ENCODE results near the gene TNS1.

The TNS1 gene

DNA sequence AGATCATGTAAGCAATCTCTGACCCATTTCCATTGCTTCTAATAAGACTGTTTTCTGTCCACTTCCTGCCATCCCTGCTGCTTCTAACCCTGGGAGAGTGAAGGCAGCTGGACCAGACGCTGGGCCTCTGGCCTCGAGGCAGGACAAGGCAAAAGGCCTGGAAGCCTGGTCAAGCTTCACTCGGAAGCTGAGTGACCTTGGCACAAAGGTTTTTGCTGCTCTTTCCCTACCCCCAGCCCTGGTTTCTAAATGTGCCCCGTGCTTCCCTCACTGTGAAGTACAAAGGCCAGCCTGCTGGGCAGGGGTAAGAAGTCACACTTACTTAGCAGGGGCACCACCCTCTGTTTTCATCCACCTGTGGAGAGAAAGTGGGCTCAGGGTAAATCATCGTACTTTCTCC is 195.0 kb downstream of the TNS1 start:
- POLR2A ChIA-PET, result no interaction called here
- CTCF ChIA-PET, result no interaction called here
- DNase-seq (ENCODE audit: extremely low spot score), result no peak
- TF ChIP-seq ARNT (IDR thresholded peaks at IDR 0.05) (no peak), FOXK2 (IDR thresholded peaks at IDR 0.05) (no peak), NFRKB (IDR thresholded peaks at IDR 0.05) (no peak), FOXA1 (IDR thresholded peaks at IDR 0.05) (no peak), BHLHE40 (IDR thresholded peaks at IDR 0.05; ENCODE audit: borderline replicate concordance) (no peak), TARDBP (IDR thresholded peaks at IDR 0.05) (no peak), ZNF384 (IDR thresholded peaks at IDR 0.05) (no peak), SUZ12 (IDR thresholded peaks at IDR 0.05) (no peak), HDGF (IDR thresholded peaks at IDR 0.05; ENCODE audit: borderline replicate concordance) (no peak)

DNA sequence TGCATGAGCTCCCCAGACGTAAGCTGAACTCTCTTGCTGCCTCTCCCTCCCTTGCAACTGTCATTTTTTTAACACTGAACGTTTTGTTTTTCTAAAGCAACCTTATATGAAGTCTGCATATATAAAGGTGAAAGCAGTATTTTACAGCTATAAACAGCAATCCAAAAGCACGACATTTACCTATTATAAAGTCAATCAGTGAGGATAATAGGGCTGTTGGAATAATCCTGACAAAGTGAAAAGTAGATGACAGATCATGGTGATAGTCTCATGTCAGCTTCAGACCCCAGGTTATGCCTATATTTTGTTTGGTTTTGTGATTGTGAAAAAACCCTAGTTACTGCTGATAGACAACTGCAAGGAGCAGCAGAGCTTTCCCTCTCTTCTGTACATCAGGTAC is 195.8 kb downstream of the TNS1 start:
- DNase-seq (ENCODE audit: extremely low spot score), result no peak
- ChIA-PET CTCF (no interaction called here), POLR2A (no interaction called here)
- TF ChIP-seq, protein P1, sequence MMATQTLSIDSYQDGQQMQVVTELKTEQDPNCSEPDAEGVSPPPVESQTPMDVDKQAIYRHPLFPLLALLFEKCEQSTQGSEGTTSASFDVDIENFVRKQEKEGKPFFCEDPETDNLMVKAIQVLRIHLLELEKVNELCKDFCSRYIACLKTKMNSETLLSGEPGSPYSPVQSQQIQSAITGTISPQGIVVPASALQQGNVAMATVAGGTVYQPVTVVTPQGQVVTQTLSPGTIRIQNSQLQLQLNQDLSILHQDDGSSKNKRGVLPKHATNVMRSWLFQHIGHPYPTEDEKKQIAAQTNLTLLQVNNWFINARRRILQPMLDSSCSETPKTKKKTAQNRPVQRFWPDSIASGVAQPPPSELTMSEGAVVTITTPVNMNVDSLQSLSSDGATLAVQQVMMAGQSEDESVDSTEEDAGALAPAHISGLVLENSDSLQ (IDR thresholded peaks at IDR 0.05), result no peak
- TF ChIP-seq ARNT (IDR thresholded peaks at IDR 0.05), result no peak
- no peak for TF ChIP-seq FOXK2 (IDR thresholded peaks at IDR 0.05)
- no peak for TF ChIP-seq ZNF384 (IDR thresholded peaks at IDR 0.05)
- TF ChIP-seq LEF1 (IDR thresholded peaks at IDR 0.05; ENCODE audit: borderline replicate concordance), result no peak
- no peak for TF ChIP-seq SUZ12 (IDR thresholded peaks at IDR 0.05)
- TF ChIP-seq FOXM1 (IDR thresholded peaks at IDR 0.05; ENCODE audit: borderline replicate concordance), result no peak
- no peak for TF ChIP-seq SP1 (IDR thresholded peaks at IDR 0.05)
- no peak for TF ChIP-seq L3MBTL2 (conservative IDR thresholded peaks at IDR 0.05)
- TF ChIP-seq CTBP1 (IDR thresholded peaks at IDR 0.05; ENCODE audit: borderline replicate concordance), result no peak
- TF ChIP-seq FOXA1 (IDR thresholded peaks at IDR 0.05), result no peak
- TF ChIP-seq TARDBP (IDR thresholded peaks at IDR 0.05), result no peak
- TF ChIP-seq NFRKB (IDR thresholded peaks at IDR 0.05), result no peak
- no peak for TF ChIP-seq HDGF (IDR thresholded peaks at IDR 0.05; ENCODE audit: borderline replicate concordance)
- no peak for TF ChIP-seq BHLHE40 (IDR thresholded peaks at IDR 0.05; ENCODE audit: borderline replicate concordance)
- no peak for TF ChIP-seq ELF4 (IDR thresholded peaks at IDR 0.05)

DNA sequence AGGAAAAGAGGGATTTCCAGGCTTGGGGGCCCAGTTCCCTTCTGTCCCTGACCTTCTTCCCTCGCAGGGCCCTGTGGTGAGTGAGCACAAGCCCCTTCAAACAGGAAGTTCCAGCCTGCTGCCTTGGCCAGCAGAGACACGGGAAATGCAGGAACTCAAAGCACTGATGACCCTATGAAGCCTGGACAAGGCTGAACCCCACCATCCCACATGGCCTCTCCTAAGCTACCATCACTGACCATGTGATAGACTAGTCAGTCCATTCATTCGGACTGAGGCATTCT is 196.4 kb downstream of the TNS1 start:
- ChIA-PET CTCF (no interaction called here), POLR2A (no interaction called here)
- no peak for DNase-seq (ENCODE audit: extremely low spot score)
- TF ChIP-seq ELF4 (IDR thresholded peaks at IDR 0.05) (no peak), ARNT (IDR thresholded peaks at IDR 0.05) (no peak), FOXM1 (IDR thresholded peaks at IDR 0.05; ENCODE audit: borderline replicate concordance) (no peak), SP1 (IDR thresholded peaks at IDR 0.05) (no peak), CTBP1 (IDR thresholded peaks at IDR 0.05; ENCODE audit: borderline replicate concordance) (no peak), SUZ12 (IDR thresholded peaks at IDR 0.05) (no peak)

DNA sequence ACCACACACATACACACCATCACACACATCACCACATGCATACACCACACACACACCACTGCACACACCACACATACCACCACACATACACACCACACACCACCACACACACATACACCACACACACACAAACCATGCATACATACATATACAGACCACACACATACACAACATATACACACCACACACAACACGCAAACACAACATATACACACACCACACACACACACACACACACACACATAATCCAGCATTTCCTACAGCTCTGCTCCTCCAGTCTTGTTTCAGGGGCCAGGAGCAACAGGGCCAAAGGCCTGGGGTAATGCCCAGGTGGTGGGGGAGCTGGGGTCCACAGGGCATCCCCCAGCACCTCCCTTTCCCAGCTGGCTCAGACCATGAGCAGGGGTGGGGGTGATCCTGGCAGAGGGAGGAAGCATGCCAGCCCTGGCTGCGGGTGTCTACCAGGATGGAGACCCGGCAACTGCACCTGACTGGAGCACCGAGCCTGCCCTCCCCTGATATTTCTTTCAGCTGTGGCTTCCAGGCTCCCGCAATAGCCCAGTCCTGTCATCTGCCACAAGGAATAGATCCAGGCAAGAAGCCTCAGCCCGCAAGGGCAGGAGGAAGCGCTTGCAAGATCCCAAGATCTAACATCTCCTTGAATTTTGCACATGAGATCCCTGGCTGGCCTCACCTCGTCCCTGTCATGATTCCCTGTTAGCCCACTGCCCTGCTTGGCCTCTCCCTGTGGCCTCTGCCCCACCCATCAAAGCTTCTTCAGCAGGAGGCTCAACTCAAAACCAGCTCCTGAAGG is 196.9 kb downstream of the TNS1 start:
- CTCF ChIA-PET, result no interaction called here
- TF ChIP-seq SUZ12 (IDR thresholded peaks at IDR 0.05), result no peak
- no peak for TF ChIP-seq ARNT (IDR thresholded peaks at IDR 0.05)
- no peak for TF ChIP-seq FOXA1 (IDR thresholded peaks at IDR 0.05)
- no peak for TF ChIP-seq CTBP1 (IDR thresholded peaks at IDR 0.05; ENCODE audit: borderline replicate concordance)
- no peak for TF ChIP-seq TARDBP (IDR thresholded peaks at IDR 0.05)
- TF ChIP-seq FOXM1 (IDR thresholded peaks at IDR 0.05; ENCODE audit: borderline replicate concordance), result no peak
- no peak for TF ChIP-seq BHLHE40 (IDR thresholded peaks at IDR 0.05; ENCODE audit: borderline replicate concordance)
- no peak for TF ChIP-seq ZNF384 (IDR thresholded peaks at IDR 0.05)
- TF ChIP-seq L3MBTL2 (conservative IDR thresholded peaks at IDR 0.05), result no peak
- no peak for TF ChIP-seq NFRKB (IDR thresholded peaks at IDR 0.05)
- TF ChIP-seq SP1 (IDR thresholded peaks at IDR 0.05), result no peak
- TF ChIP-seq FOXK2 (IDR thresholded peaks at IDR 0.05), result no peak
- no peak for TF ChIP-seq HDGF (IDR thresholded peaks at IDR 0.05; ENCODE audit: borderline replicate concordance)

DNA sequence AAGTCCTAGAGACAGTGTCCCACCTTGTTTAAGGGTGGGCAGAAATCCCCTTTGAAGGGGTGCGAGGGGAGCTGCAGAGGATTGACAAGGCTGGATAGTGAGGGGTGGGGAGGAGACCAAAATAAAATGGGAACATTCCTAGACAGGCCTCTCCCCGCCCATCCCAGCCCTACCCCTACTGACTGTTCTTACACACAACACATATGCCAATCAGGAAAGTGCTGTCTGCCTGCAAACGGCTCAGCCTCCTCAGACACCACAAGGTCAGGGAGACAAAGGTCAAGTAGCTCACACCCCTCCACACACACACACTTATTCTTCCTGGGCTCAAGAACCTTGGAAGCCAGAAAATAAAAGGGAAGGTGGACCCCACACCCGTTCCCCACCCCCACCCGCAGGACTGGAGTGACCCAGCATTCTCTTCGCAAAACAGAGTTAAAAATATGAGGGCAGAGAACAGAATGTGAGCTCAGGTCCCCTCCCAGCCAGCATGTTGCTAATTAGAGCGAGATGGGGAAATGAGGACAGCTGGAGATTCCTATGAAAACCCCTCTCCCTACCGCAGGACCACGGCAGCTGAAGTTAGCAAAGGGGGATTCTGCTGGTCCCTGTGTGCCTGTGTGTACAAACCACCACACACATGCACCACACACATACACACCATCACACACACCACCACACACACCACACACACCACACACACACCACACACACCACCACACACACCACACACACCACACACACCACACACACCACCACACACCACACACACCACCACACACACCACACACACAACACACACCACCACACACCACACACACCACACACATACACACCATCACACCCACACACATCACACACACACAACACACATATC is 197.8 kb downstream of the TNS1 start:
- ChIA-PET POLR2A (no interaction called here), CTCF (no interaction called here)
- DNase-seq (ENCODE audit: extremely low spot score), result no peak
- TF ChIP-seq SP1 (IDR thresholded peaks at IDR 0.05) (no peak), BHLHE40 (IDR thresholded peaks at IDR 0.05; ENCODE audit: borderline replicate concordance) (no peak), ELF4 (IDR thresholded peaks at IDR 0.05) (no peak), FOXK2 (IDR thresholded peaks at IDR 0.05) (no peak), FOXA1 (IDR thresholded peaks at IDR 0.05) (no peak), NFRKB (IDR thresholded peaks at IDR 0.05) (no peak), SUZ12 (IDR thresholded peaks at IDR 0.05) (no peak), L3MBTL2 (conservative IDR thresholded peaks at IDR 0.05) (no peak), CTBP1 (IDR thresholded peaks at IDR 0.05; ENCODE audit: borderline replicate concordance) (no peak), ARNT (IDR thresholded peaks at IDR 0.05) (no peak), FOXM1 (IDR thresholded peaks at IDR 0.05; ENCODE audit: borderline replicate concordance) (no peak), LEF1 (IDR thresholded peaks at IDR 0.05; ENCODE audit: borderline replicate concordance) (no peak), HDGF (IDR thresholded peaks at IDR 0.05; ENCODE audit: borderline replicate concordance) (no peak), ZNF384 (IDR thresholded peaks at IDR 0.05) (no peak), TARDBP (IDR thresholded peaks at IDR 0.05) (no peak)
- TF ChIP-seq, protein P1 (IDR thresholded peaks at IDR 0.05), result no peak

More for the DNA sequence above, 196.9 kb downstream of the TNS1 start:
- no peak for DNase-seq (ENCODE audit: extremely low spot score)
- POLR2A ChIA-PET, result no interaction called here

DNA sequence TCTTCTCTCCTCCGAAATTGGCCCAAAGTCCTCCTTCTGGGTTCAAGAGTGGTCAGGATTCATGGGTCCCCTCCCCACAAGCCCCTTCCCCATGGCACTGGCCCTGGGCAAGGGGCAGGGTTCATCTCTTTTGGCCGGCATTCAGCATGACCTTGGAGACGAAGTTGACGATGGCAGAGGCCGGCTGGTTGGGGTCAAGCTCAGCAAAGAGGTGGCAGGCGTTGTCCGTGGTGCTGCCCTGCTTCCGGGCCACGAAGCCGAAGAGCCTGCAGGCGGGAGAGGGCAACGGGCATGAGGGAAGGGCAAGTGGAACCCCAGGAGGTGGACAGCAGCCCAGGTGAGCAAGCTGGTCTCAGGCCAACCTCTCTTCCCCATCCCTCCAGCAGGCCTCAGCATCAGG is 198.5 kb downstream of the TNS1 start:
- DNase-seq (ENCODE audit: extremely low spot score), result no peak
- no peak for TF ChIP-seq NFRKB (IDR thresholded peaks at IDR 0.05)
- no peak for TF ChIP-seq FOXK2 (IDR thresholded peaks at IDR 0.05)
- no peak for TF ChIP-seq FOXA1 (IDR thresholded peaks at IDR 0.05)
- no peak for TF ChIP-seq BHLHE40 (IDR thresholded peaks at IDR 0.05; ENCODE audit: borderline replicate concordance)
- no peak for TF ChIP-seq FOXM1 (IDR thresholded peaks at IDR 0.05; ENCODE audit: borderline replicate concordance)
- TF ChIP-seq LEF1 (IDR thresholded peaks at IDR 0.05; ENCODE audit: borderline replicate concordance), result no peak
- TF ChIP-seq HDGF (IDR thresholded peaks at IDR 0.05; ENCODE audit: borderline replicate concordance), result no peak
- TF ChIP-seq SUZ12 (IDR thresholded peaks at IDR 0.05), result no peak
- TF ChIP-seq ZNF384 (IDR thresholded peaks at IDR 0.05), result no peak
- no peak for TF ChIP-seq TARDBP (IDR thresholded peaks at IDR 0.05)
- ChIA-PET POLR2A (no interaction called here), CTCF (no interaction called here)

Data from HEK293T (cell line).